HCT116 (cell line): ENCODE measurements around the gene TWIST1. TPM values are rescaled to one million over a fixed set of nuclear protein-coding genes. Genes with fewer than 3 reads are reported as not detected.

Experiments
- ATAC-seq: fragments of 200-7000 bp; cut with Tn5 transposase; 2 replicates; pipeline ENCODE4 v1.9.1; 2020; ENCODE audit warnings: mild to moderate bottlenecking, moderate library complexity
- BruUV-seq: library from RNA; stranded (reverse); fragments of 400-500 nt; replicated peaks from 2 replicates; lab custom pipeline; 2021; lab: Mats Ljungman, UMichigan
- CTCF ChIA-PET: fragments of 300-600 bp; sonication (Branson Sonifier 250); formaldehyde crosslinking; loops from one replicate; lab custom pipeline; 2021; ENCODE audit warnings: antibody characterized with exemption; lab: Charles Lee
- POLR2A ChIA-PET: fragments of 300-600, 350-600 bp; sonication (Branson Sonifier 250); formaldehyde crosslinking; loops from one replicate; lab custom pipeline; 2021; ENCODE audit warnings: antibody characterized with exemption; lab: Charles Lee
- RAD21 ChIA-PET, 2 experiments: fragments of 300-600 bp; sonication (Branson Sonifier 250); formaldehyde crosslinking; loops; one replicate each; lab custom pipeline; 2023; ENCODE audit warnings: low total read pairs in 2 of 2; ENCODE audit not compliant: uncharacterized antibody in 2 of 2, unreplicated experiment in 2 of 2, low non-redundant PET in 1 of 2; lab: Charles Lee
- DNase-seq: peaks from one replicate; pipeline ENCODE4 v3.0.0-alpha.2; 2010; ENCODE audit warnings: low read depth, low spot score
- H2AFZ ChIP-seq: fragments of 200-600 bp; shearing (Covaris generic), sonication (generic); 2 replicates; pipeline ENCODE4 v1.6.1; 2017; ENCODE audit warnings: low read depth, mixed run types, mixed read lengths, antibody characterized with exemption, low read length; ENCODE audit not compliant: poor library complexity, severe bottlenecking
- H3K27ac ChIP-seq: 2 replicates; pipeline ENCODE4 v1.5.1; 2012; ENCODE audit warnings: low read depth, low read length
- H3K27me3 ChIP-seq: fragments of 200-600 bp; sonication (generic); 2 replicates; pipeline ENCODE4 v1.6.1; 2016; ENCODE audit warnings: mixed run types, low read length, mixed read lengths; ENCODE audit not compliant: insufficient read depth
- H3K36me3 ChIP-seq, 2 experiments: fragments of 200-500 bp in 1 of 2; fragments of 200-600 bp in 1 of 2; sonication (Bioruptor generic) in 1 of 2; sonication (generic) in 1 of 2; 2 replicates each; pipeline versions ENCODE4 v1.5.1 to v1.6.1; 2014 to 2016; ENCODE audit warnings: low read length in 2 of 2, inconsistent platforms in 1 of 2, mixed read lengths in 1 of 2, mixed run types in 1 of 2; ENCODE audit not compliant: insufficient read depth in 2 of 2, control insufficient read depth in 1 of 2
- H3K4me1 ChIP-seq, 2 experiments: fragments of 200-600 bp in 1 of 2; sonication (generic) in 1 of 2; 2 replicates each; pipeline versions ENCODE4 v1.5.1 to v1.6.1; 2012 to 2017; ENCODE audit warnings: low read length in 2 of 2, inconsistent platforms in 1 of 2, mild to moderate bottlenecking in 1 of 2, mixed read lengths in 1 of 2, mixed run types in 1 of 2, moderate library complexity in 1 of 2; ENCODE audit not compliant: insufficient read depth in 2 of 2, control insufficient read depth in 1 of 2
- H3K4me2 ChIP-seq: fragments of 200-600 bp; sonication (generic); 2 replicates; pipeline ENCODE4 v1.6.1; 2017; ENCODE audit warnings: mixed run types, low read length, mixed read lengths
- H3K4me3 ChIP-seq, 2 experiments: fragments of 200-600 bp in 1 of 2; sonication (generic) in 1 of 2; replicated peaks in 1 of 2; 2 replicates each; pipeline ENCODE4 v1.5.1; 2011 to 2016; ENCODE audit warnings: low read length in 2 of 2, control low read depth in 1 of 2, low read depth in 1 of 2, mild to moderate bottlenecking in 1 of 2, mixed read lengths in 1 of 2, mixed run types in 1 of 2
- H3K79me2 ChIP-seq: fragments of 200-600 bp; sonication (generic); 2 replicates; pipeline ENCODE4 v1.6.1; 2017; ENCODE audit warnings: mild to moderate bottlenecking, mixed run types, low read length, moderate library complexity, mixed read lengths; ENCODE audit not compliant: insufficient read depth
- H3K9ac ChIP-seq: fragments of 200-600 bp; sonication (generic); 2 replicates; pipeline ENCODE4 v1.6.1; 2016; ENCODE audit warnings: low read length, mixed read lengths
- H3K9me2 ChIP-seq: fragments of 200-600 bp; sonication (generic), shearing (Covaris generic); 2 replicates; pipeline ENCODE4 v1.6.1; 2017; ENCODE audit warnings: mixed run types, mild to moderate bottlenecking, moderate library complexity; ENCODE audit not compliant: insufficient read depth
- H3K9me3 ChIP-seq, 2 experiments: fragments of 200-500 bp in 1 of 2; fragments of 200-600 bp in 1 of 2; sonication (Bioruptor generic) in 1 of 2; sonication (generic) in 1 of 2; 2 replicates each; pipeline ENCODE4 v1.6.1; 2014 to 2017; ENCODE audit warnings: low read length in 2 of 2, mixed read lengths in 2 of 2, inconsistent platforms in 1 of 2, low read depth in 1 of 2, mild to moderate bottlenecking in 1 of 2, mixed run types in 1 of 2, moderate library complexity in 1 of 2; ENCODE audit not compliant: control insufficient read depth in 1 of 2, insufficient read depth in 1 of 2
- H4K20me1 ChIP-seq: fragments of 200-600 bp; sonication (generic), shearing (Covaris generic); 2 replicates; pipeline ENCODE4 v1.6.1; 2017; ENCODE audit warnings: mixed run types, mild to moderate bottlenecking, moderate library complexity; ENCODE audit not compliant: insufficient read depth
- ATF3 ChIP-seq: IDR thresholded peaks from 2 replicates; pipeline ENCODE4 v1.6.1; 2012
- CBX3 ChIP-seq: IDR thresholded peaks from 2 replicates; pipeline ENCODE4 v1.6.1; 2012; ENCODE audit warnings: low read depth
- CEBPB ChIP-seq: IDR thresholded peaks from 2 replicates; pipeline ENCODE4 v1.6.1; 2012; ENCODE audit warnings: low read depth
- CTCF ChIP-seq, 3 experiments: fragments of 200-600 bp in 1 of 3; sonication (generic) in 1 of 3; IDR thresholded peaks in 2 of 3; conservative IDR thresholded peaks in 1 of 3; 2 replicates each; pipeline ENCODE4 v1.5.1; 2012 to 2017; ENCODE audit warnings: low read depth in 2 of 3, low read length in 2 of 3, antibody characterized with exemption in 1 of 3, borderline replicate concordance in 1 of 3, control low read depth in 1 of 3, mild to moderate bottlenecking in 1 of 3, mixed read lengths in 1 of 3, mixed run types in 1 of 3, moderate library complexity in 1 of 3; ENCODE audit not compliant: insufficient read depth in 1 of 3
- ELF1 ChIP-seq: IDR thresholded peaks from 2 replicates; pipeline ENCODE4 v1.6.1; 2012; ENCODE audit warnings: low read depth, borderline replicate concordance
- FOSL1 ChIP-seq: IDR thresholded peaks from 2 replicates; pipeline ENCODE4 v1.6.1; 2012; ENCODE audit warnings: low read depth
- JUND ChIP-seq: IDR thresholded peaks from 2 replicates; pipeline ENCODE4 v1.6.1; 2012
- MAX ChIP-seq: IDR thresholded peaks from 2 replicates; pipeline ENCODE4 v1.6.1; 2012
- RAD21 ChIP-seq: IDR thresholded peaks from 2 replicates; pipeline ENCODE4 v1.6.1; 2012; ENCODE audit warnings: low read depth, mild to moderate bottlenecking
- REST ChIP-seq: IDR thresholded peaks from 2 replicates; pipeline ENCODE4 v1.6.1; 2012; ENCODE audit warnings: low read depth
- intact Hi-C: fragments of 100-400 bp; cut with micrococcal nuclease; formaldehyde crosslinking; loops from 2 replicates; pipeline ENCODE4 v1.10.0; 2022
- total RNA-seq: library from RNA; stranded (reverse); gene quantifications from one replicate; pipeline ENCODE4 v1.2.1, GENCODE V29; 2021; ENCODE audit not compliant: unreplicated experiment

The TWIST1 gene
- total RNA-seq, 1 experiment from 2014 or later, result 0.86 TPM

- no peak for TF ChIP-seq REST
- no peak for TF ChIP-seq ATF3
- TF ChIP-seq JUND, result no peak
- no peak for TF ChIP-seq FOSL1
- no peak for TF ChIP-seq RAD21
- TF ChIP-seq CTCF (IDR thresholded peaks at IDR 0.05 in 2 of 3, conservative IDR thresholded peaks at IDR 0.05 in 1 of 3; ENCODE audit: borderline replicate concordance in 1 of 3, insufficient read depth in 1 of 3, low read depth in 2 of 3, low read length in 2 of 3), result no peak
- no peak for TF ChIP-seq ELF1
Measured at GRCh38 chr7:19113855-19114550, 3.4 kb downstream of the TWIST1 start (continued).

- ChIA-PET POLR2A (no interaction called here), CTCF (no interaction called here), RAD21 (no interaction called here)
- Histone ChIP-seq H3K4me3 (no peak overlapping the region), H3K9me2 (no peaks in the 10 kb centered on the region), H3K9me3 (no peaks in the 10 kb centered on the region), H3K27me3 (no peaks in the 10 kb centered on the region), H3K79me2 (no peaks in the 10 kb centered on the region), H2AFZ (no peak overlapping the region), H3K27ac (no peak overlapping the region), H3K4me2 (no peak overlapping the region), H3K36me3 (no peaks in the 10 kb centered on the region), H3K4me1 (peaks cover 0 to 5% of the 10 kb centered on the region in 2 experiments; a peak in 1 of 4 replicates), H4K20me1 (no peaks in the 10 kb centered on the region)
- no peak for DNase-seq
- intact Hi-C loops, result no loop called here
- no peak for ATAC-seq
- TF ChIP-seq CBX3 (no peak), RAD21 (no peak), CEBPB (no peak), MAX (no peak)
- TF ChIP-seq, all 23 proteins: peak for 0
- H3K9ac ChIP-seq, result no peak overlapping the region
- BruUV-seq, result no TSS peak
Measured at GRCh38 chr7:19113002-19113350, 4.5 kb downstream of the TWIST1 start.
